ENCODE results near the gene TMEM82.
A peak's percentile ranks its signal among the peaks of the same experiment; 100 is the strongest.

The TMEM82 gene

DNA sequence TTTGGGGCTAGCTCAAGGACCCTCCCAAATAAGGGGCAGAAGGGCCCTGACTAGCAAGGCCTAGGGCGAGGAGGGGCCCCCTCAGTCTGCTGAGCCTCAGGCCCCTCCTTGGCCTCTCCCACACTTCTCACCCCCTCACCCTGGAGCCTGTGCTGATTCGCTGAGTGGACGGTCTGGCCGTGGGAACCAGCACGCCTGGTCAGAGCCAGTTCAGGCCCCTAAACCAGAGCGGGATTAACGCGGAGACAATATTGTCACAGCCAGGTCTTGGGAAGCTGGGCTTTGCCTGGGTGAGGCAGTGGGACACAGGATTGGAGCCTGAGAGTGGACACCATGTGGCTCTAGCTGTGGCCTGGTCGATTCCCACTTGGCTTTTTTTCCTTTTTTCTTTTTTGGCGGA, 11.5 kb downstream of the TMEM82 start:
- Mint-ChIP-seq H3K4me1 (ENCODE audit: low read depth) (peaks cover 17% of the 10 kb centered on the region), H3K4me3 (no peak overlapping the region), H3K9me3 (no peaks in the 10 kb centered on the region), H3K27me3 (peaks cover 40% of the 10 kb centered on the region), H3K36me3 (ENCODE audit: low read depth) (no peaks in the 10 kb centered on the region), H3K27ac (no peak overlapping the region)
- DNase-seq = no peak

DNA sequence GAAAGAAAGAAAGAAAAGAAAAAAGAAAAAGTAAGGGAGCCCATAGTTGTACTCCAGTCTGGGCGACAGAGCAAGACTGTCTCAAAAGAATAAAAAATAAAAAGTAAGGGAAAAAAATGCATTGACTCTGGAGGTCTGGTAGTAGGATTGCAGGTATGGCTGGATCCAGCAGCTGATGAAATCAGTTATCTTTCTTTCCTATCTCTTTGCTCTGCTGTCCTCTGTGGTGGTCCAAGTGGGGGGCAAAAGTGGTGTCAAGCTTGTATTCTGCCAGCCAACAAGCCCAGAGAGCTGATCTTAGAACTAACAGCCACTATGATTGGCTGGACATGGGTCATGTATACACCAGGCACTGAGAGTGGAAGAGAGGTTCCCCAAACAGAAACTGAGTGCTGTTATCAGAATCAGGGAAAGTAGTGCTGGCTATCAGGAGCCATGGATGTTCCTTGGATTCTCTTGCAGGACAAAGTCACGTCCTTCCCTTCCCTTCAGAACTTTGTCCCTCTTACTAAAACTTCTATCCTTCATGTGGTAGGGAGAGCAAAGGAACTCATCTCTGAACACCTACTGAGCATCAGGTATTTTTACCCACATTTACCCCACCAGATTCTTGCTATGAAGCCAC, 12.8 kb downstream of the TMEM82 start:
- no peak for DNase-seq
- H3K27ac Mint-ChIP-seq = no peak overlapping the region
- H3K36me3 Mint-ChIP-seq (ENCODE audit: low read depth) = no peaks in the 10 kb centered on the region
- H3K4me3 Mint-ChIP-seq = no peak overlapping the region
- peaks cover 50% of the 10 kb centered on the region for H3K27me3 Mint-ChIP-seq
- peaks cover 18% of the 10 kb centered on the region for H3K4me1 Mint-ChIP-seq (ENCODE audit: low read depth)
- H3K9me3 Mint-ChIP-seq = no peaks in the 10 kb centered on the region

DNA sequence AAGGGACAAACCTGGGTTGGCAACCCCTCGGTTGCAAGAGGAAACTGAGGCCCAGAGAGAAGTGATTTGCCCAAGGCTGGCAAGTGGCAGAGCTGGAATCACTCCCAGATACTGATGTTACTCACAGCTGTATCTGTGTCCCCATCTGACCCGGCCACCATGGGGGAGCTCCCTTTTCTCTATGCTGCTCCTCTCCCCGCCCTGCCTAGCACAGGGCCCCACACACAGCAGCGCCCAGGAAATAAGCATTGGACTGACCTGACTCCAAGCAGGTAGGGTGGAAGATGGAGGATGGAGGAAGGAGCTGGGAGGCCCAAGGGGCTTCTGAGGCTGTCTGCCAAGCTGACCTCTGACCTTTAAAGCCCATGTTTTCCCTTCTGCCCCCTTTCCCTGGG, 13.3 kb downstream of the TMEM82 start:
- H3K4me1 Mint-ChIP-seq (ENCODE audit: low read depth) = peaks cover 18% of the 10 kb centered on the region
- no peak overlapping the region for H3K27ac Mint-ChIP-seq
- DNase-seq = no peak
- no peaks in the 10 kb centered on the region for H3K36me3 Mint-ChIP-seq (ENCODE audit: low read depth)
- H3K4me3 Mint-ChIP-seq = no peak overlapping the region
- H3K9me3 Mint-ChIP-seq = no peaks in the 10 kb centered on the region
- peaks cover 53% of the 10 kb centered on the region for H3K27me3 Mint-ChIP-seq

DNA sequence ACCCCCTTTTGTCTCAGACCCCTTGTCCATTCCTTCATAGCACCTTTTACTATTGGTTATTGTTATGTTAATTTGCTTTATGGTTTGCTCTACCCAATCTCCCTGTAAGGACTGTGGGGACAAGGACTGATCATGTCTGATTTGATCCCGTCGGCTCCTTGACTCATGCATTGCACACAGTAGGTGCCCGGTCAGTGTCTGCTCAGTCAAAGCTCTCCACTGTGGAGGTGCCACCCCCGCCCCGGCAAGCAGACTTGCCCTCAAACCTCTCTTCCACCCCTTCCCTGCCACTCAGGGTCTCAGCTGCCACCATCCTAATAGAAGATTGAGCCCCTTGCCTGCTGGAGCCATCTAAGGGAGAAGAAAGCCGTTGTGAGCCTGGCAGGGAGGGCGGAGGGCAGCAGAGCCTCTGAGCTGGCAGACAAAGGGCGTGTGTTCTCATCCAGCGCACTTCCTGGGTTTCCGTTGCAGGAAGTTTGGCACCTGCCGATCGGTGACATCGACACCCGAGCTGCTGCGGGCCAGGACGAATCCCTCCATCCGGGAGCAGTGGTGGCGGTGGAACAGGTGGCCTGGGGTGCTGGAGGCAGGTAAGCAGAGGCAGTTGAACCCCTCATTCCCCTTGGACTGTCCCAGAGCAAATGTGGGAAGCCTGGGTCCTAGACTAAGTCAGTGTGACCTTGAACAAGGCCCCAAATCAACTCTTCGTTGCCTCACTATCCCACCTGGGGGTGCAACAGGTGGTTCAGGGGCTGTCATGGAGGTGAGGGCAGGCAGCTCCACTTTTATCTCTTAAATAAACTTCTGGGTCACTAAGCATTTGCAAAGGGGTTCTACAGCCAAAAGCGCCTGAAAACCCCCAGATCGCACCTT, 14.1 kb downstream of the TMEM82 start:
- Mint-ChIP-seq H3K9me3 (no peaks in the 10 kb centered on the region), H3K4me3 (no peak overlapping the region), H3K36me3 (ENCODE audit: low read depth) (no peaks in the 10 kb centered on the region), H3K27me3 (peaks cover 61% of the 10 kb centered on the region), H3K4me1 (ENCODE audit: low read depth) (peaks cover 18% of the 10 kb centered on the region), H3K27ac (no peak overlapping the region)
- no peak for DNase-seq

DNA sequence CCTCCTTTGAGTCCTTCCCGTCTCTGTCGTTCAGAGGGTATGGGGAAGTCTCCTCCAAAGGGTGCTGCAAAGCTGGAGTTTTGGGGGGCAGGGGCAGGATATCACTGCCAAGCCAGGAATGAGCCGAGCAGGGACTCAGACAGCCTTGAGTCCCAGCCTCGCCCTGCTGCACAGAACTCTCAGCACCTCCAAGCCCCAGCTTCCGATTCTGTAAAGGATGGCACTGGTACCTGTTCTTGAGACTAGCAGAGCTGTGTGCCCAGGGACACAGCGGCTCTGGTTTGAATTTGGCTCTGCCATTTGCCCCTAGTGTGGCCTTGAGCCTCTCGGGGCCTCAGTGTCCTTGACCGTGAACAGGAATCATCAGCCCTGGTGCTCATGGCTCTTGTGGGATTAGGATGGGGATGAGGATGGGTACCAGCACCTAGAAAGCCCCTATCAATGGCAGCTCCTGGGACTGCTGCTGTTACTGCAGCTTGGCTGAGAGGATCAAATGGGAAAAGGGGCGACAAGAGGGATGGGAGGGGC, 14.8 kb downstream of the TMEM82 start:
- H3K9me3 Mint-ChIP-seq = no peaks in the 10 kb centered on the region
- no peak overlapping the region for H3K27ac Mint-ChIP-seq
- H3K36me3 Mint-ChIP-seq (ENCODE audit: low read depth) = no peaks in the 10 kb centered on the region
- DNase-seq = no peak
- H3K27me3 Mint-ChIP-seq = peaks cover 61% of the 10 kb centered on the region
- H3K4me1 Mint-ChIP-seq (ENCODE audit: low read depth) = peaks cover 18% of the 10 kb centered on the region
- H3K4me3 Mint-ChIP-seq = no peak overlapping the region

DNA sequence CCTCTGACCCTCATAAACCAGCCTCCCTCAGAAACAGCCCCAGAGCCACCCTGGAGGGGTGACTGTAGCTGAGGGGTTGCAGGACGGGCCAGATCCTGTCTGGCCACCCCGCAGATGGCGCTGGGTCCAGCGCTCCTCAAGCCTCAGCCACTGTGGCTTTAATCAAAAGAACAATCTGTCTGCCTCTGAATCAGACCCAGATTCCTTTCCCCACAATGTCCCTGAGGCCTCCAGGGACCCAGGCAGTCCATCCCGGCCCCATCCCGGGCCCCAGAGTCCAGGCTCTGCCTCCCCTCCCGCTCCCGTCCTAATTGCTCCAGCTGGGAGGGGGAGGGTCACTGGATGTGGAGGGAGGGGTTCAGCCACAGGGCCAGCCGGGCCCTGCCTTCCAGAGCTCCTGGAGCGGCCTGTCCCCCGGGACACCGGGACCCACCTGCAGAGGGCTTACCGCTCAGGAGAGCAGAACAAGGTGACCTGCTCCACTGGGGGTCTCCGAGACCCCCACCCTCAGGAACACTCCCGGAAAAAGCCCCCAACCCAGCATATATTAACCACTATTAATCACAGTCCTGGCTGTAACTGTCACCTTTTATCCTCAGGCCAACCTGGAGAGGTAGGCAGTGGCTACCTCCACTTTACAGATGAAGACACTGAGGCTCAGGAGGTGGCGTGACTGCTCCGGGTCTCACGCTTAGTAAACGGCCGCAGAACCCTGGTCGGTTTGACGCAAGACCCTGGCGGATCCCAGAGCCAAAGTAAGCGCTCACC, 15.5 kb downstream of the TMEM82 start:
- H3K27ac Mint-ChIP-seq = no peak overlapping the region

DNA sequence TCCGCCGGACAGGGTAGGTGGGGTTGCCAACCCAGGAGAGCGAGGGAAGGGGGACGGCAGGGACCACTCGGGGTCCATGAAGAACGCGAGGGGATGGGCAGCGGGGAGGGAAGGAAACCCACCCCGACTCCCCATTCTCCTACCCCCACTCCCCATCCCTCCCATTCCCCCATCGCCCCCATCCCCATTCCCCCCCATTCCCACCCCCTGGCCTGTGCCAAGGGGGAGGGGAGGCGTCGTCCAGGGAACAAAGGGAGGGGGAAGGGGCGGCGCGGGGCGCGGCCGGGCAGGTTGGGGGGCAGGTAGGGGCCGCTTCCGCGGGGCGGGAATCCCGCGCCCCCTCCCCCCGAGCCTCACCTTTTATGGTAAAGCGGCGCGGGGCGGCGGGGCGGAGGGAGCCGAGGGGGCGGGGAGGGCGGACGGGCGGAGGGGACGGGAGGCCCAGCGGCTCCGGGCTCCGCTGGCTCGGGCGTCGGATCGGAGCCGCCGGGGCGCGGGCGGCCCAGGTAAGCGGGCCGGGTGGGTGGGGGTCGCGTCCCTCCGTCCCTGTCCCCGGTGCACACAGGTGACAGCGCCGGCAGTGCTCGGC, 16.1 kb downstream of the TMEM82 start, which contains the start of gene FBLIM1:
FBLIM1 (plus strand) TSS at position 453 of the 589 bp plus-strand sequence. CDS start 6,189 bp downstream, outside the sequence.
- H3K4me3 Mint-ChIP-seq = peak within 1 kb of the TSS; percentile 59
- no peak for DNase-seq
- peaks cover 18% of the 10 kb centered on the region for H3K4me1 Mint-ChIP-seq (ENCODE audit: low read depth)
- H3K9me3 Mint-ChIP-seq = no peaks in the 10 kb centered on the region
- H3K27me3 Mint-ChIP-seq = peaks cover 62% of the 10 kb centered on the region
- no peaks in the 10 kb centered on the region for H3K36me3 Mint-ChIP-seq (ENCODE audit: low read depth)
- H3K27ac Mint-ChIP-seq = no peak within 1 kb of the TSS

More for the DNA sequence above, 15.5 kb downstream of the TMEM82 start:
- H3K36me3 Mint-ChIP-seq (ENCODE audit: low read depth) = no peaks in the 10 kb centered on the region
- peaks cover 18% of the 10 kb centered on the region for H3K4me1 Mint-ChIP-seq (ENCODE audit: low read depth)
- H3K27me3 Mint-ChIP-seq = peaks cover 64% of the 10 kb centered on the region
- no peak for DNase-seq
- no peaks in the 10 kb centered on the region for H3K9me3 Mint-ChIP-seq
- peak overlapping the region; percentile 59 for H3K4me3 Mint-ChIP-seq

DNA sequence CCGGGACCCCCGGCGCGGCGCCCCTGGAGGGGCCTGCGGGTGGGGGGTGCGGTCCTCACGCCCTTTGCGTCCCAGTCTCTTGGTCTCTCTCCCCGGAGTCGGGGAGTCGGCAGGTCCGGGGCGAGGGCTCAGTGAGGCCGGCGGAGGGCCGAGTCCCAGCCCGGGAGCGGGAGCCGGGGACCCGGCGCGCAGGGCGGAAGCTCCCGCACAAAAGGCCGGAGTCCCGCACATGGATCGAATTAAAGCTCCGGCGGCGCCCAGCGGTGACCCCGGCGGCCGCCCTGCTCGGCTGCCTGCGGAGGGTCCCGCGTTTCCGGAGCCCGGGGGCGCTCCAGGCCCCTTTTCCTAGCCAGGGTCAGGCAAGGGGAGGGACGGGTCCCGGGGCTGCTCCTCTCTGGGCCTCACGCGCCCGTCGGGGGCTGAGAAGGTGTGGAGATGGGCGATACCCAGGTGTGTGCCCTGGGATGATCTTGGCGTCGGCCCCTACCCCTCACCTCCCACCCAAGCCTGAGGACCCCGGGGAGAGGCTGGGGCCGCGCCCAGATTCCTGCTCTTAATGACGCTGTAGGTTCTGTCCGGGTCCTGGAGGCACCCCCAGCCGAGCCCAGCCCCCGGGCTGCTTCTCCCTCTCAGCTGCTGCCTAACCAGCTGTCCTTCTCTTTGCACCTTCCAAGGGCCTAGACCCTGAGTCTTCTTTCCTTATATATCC, 16.8 kb downstream of the TMEM82 start:
- peak; percentile 41 for DNase-seq
- Mint-ChIP-seq H3K27ac (no peak overlapping the region), H3K4me1 (ENCODE audit: low read depth) (peaks cover 18% of the 10 kb centered on the region), H3K4me3 (peak overlapping the region; percentile 27), H3K27me3 (peaks cover 58% of the 10 kb centered on the region), H3K36me3 (ENCODE audit: low read depth) (no peaks in the 10 kb centered on the region), H3K9me3 (no peaks in the 10 kb centered on the region)

DNA sequence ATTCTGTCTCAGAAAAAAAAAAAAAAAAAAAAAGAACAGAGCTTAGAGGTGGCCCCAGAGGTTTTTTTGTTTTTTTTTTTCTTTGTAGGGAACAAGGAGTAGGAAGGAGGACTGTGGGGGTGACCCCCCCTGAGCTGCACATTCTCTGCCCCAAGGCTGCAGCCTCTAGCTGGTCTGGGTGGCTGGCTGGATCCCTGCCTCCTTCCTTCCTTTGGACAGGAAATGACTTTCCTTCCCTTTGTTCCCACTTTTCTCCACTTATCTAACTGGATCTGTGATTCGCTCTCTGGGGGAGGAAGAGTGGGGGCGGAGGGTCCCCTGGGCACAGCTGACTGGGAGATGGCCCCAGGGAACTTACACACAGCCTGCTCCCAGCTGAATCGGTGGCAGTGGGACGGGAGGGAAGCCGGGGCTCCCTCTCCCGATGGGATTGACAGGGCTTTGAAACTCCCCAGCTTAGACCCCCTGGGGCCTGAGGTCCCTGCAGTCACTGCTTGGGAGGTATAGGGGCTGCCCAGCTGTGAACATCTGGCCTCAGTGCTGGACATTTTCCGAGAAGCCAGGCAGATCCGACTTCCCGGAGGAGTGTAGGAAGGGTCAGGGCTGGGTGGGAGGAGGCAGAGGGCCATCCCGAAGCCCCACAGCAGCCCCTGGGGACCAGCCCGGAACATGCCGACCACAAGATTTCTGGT, 18.4 kb downstream of the TMEM82 start:
- Mint-ChIP-seq H3K4me1 (ENCODE audit: low read depth) (peaks cover 18% of the 10 kb centered on the region), H3K27ac (no peak overlapping the region), H3K27me3 (peaks cover 60% of the 10 kb centered on the region), H3K36me3 (ENCODE audit: low read depth) (no peaks in the 10 kb centered on the region), H3K4me3 (no peak overlapping the region), H3K9me3 (no peaks in the 10 kb centered on the region)
- no peak for DNase-seq

DNA sequence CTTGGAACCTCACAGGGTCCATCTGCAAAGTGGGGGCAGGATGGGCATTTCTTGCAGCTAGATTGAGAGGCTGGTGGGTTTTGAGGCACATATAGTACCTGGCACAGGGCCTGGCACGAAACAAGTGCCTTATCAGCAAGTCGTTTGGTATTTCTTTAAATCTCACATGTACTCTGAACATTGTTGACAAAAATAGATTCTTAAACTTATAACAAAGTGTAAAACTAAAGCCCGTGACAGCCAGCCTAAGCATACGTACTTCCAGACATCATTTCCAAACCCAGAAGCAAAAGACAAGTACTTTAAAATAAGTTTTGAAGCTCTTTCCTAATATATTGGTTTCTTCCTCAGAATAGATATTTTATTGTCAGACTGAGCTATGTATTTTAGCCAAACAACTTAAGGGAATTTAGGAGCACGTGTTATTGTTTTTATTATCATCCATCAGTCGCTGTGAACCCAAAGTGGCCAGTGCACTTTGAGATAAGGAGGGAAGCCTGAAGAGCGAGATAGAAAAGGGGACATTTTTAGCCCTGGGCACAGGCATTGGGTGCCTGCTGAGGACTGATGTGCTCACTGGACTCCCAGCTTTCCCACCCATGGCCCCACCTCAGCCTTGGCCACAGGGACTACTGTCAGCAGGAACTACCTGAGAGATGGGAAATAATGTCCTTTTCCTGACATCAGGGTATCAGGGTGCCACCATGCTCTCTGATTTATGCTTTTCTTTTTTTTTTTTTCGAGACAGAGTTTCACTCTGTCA, 19.2 kb downstream of the TMEM82 start:
- no peak for DNase-seq
- no peak overlapping the region for H3K4me3 Mint-ChIP-seq
- H3K9me3 Mint-ChIP-seq = no peaks in the 10 kb centered on the region
- H3K27ac Mint-ChIP-seq = no peak overlapping the region
- H3K27me3 Mint-ChIP-seq = peaks cover 56% of the 10 kb centered on the region
- H3K4me1 Mint-ChIP-seq (ENCODE audit: low read depth) = peaks cover 13% of the 10 kb centered on the region
- no peaks in the 10 kb centered on the region for H3K36me3 Mint-ChIP-seq (ENCODE audit: low read depth)

DNA sequence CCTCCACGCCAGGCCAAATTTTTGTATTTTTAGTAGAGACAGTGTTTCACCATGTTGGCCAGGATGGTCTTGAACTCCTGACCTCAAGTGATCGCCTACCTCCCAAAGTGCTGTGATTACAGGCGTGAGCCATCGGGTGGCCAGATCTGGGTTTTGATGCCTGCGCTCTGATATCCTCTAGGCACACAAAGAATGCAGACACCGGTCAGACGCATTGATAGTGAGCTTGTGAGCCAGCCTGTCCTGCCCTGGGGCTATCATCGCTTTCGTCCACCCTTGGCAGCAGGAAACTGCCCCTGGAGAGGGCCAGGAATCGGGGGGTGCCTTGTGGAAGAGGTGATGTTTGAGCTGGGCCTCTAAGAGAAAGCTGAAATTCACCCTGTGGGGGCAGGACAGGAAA, 20.2 kb downstream of the TMEM82 start:
- Mint-ChIP-seq H3K4me1 (ENCODE audit: low read depth) (peaks cover 5% of the 10 kb centered on the region), H3K36me3 (ENCODE audit: low read depth) (no peaks in the 10 kb centered on the region), H3K4me3 (no peak overlapping the region), H3K27me3 (peaks cover 46% of the 10 kb centered on the region), H3K27ac (no peak overlapping the region), H3K9me3 (no peaks in the 10 kb centered on the region)
- DNase-seq = no peak

DNA sequence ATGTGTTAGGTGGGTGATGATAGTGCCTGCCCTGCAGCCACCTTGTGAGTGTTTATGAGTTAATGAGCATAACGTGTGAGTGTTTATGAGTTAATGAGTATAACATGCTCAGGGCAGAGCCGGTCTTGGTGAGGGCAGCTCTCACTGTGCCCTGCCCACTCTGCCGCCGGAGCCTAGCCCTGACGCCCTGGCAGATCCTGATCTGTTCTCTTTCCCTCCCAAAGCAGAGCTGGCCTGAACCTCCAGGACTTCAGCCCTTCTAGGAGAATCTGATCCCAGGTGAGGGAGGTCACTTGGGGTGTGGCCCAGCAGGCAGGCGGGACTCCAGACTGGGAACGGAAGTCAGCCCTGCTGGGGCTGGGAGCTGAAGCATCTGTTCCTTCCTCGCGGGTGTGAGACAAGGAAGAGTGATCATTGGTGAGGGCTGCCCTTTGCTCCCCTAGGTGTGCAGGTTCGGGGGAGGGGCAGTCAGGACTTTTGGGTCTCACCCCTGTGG, 22.0 kb downstream of the TMEM82 start:
- Mint-ChIP-seq H3K27me3 (peaks cover 38% of the 10 kb centered on the region), H3K4me3 (no peak overlapping the region), H3K9me3 (no peaks in the 10 kb centered on the region), H3K27ac (no peak overlapping the region), H3K4me1 (ENCODE audit: low read depth) (peaks cover 2% of the 10 kb centered on the region), H3K36me3 (ENCODE audit: low read depth) (no peaks in the 10 kb centered on the region)
- DNase-seq = no peak

DNA sequence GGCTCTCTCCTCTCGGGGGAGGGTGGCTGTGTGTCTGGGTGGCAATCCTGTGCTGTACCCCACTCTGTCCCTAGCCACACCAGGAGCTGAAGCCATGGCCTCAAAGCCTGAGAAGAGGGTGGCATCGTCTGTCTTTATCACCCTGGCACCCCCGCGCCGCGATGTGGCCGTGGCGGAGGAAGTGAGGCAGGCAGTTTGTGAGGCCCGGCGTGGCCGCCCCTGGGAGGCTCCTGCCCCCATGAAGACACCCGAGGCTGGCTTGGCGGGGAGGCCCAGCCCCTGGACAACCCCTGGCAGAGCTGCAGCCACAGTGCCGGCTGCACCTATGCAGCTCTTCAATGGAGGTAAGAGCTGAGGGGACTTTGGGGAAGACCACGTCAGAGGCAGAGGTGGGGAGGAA, 22.6 kb downstream of the TMEM82 start:
- DNase-seq = no peak
- H3K36me3 Mint-ChIP-seq (ENCODE audit: low read depth) = no peaks in the 10 kb centered on the region
- peaks cover 32% of the 10 kb centered on the region for H3K27me3 Mint-ChIP-seq
- no peak overlapping the region for H3K4me3 Mint-ChIP-seq
- no peaks in the 10 kb centered on the region for H3K9me3 Mint-ChIP-seq
- no peaks in the 10 kb centered on the region for H3K4me1 Mint-ChIP-seq (ENCODE audit: low read depth)
- no peak overlapping the region for H3K27ac Mint-ChIP-seq
